Cardiac fibroblast (primary cell): ENCODE data around the gene TTLL11.

Source experiments
- DNase-seq, 2 donors: peaks; one replicate each; pipeline versions ENCODE4 v3.0.0 to v3.0.0-alpha.2; 2010; ENCODE audit warnings: low read depth in 2 of 2
- H3K4me3 ChIP-seq, 2 donors: replicated peaks in 1 of 2; 1 replicate in 1 of 2; 2 replicates in 1 of 2; pipeline ENCODE4 v1.5.1; 2011; ENCODE audit warnings: low read depth in 2 of 2, low read length in 2 of 2, mild to moderate bottlenecking in 2 of 2, moderate library complexity in 1 of 2
- CTCF ChIP-seq: IDR thresholded peaks from one replicate; pipeline ENCODE4 v1.5.1; 2011; ENCODE audit warnings: low read depth, mild to moderate bottlenecking, low read length, inconsistent platforms

TTLL11 gene

DNA sequence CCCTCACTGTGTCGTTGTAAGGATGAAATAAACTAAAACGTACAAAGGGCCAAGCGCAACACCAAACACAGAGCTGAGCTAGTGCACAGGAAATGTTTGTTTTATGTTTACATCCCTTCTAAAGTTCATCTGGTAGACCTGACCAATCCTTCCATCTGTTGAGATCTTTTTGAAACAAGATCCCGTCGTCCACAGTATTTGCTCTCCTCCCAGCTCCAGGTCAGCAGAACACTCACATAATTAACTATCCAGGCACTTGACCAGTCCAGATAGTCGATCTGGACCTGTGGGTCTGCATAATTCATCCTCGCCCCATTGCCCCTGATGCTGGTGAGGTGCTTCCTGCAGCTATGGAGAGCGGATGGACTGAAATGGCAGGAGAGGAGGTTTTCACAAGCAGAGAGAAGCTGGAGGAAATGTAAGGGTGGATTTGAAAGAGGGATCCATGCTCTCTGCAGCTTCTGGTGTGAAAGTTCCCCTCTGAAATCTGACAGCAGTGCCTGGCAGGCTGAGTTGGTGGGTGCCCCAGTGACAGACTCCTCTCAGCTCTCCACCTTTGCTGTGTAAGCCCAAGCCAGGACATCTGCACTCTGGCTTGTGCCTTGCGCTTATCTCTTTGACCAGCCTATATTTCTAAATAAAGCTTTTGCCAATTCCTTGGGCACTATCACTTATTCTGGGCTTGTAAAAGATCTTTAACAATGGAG, 102.4 kb downstream of the TTLL11 start:
- no peak overlapping the region for H3K4me3 ChIP-seq
- no peak for DNase-seq
- TF ChIP-seq CTCF = no peak

DNA sequence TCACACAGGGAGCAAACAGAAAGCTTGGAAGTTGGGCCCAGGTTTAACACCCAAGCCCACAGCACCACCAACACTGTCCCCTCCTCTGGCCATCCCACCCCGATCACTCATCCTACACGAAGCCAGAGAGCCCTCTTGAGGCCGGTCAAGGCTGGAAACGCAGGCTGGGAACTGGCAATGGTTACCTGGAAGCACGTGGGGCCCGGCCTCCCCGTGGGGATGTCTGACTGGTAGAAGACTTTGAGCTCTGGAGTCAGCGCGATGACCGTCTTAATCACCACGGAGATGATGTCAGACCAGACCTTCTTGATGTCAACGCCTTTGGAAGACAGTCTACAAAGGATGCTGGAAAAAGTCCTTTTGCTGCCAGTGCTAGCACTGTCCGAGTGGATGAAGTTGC, 104.1 kb downstream of the TTLL11 start:
- DNase-seq = peak; percentile 11 to 33
- no peak for TF ChIP-seq CTCF
- no peak overlapping the region for H3K4me3 ChIP-seq

GRCh38 chr9:121987314-121987713, 105.8 kb downstream of the TTLL11 start:
- H3K4me3 ChIP-seq = no peak overlapping the region
- DNase-seq = no peak
- no peak for TF ChIP-seq CTCF

DNA sequence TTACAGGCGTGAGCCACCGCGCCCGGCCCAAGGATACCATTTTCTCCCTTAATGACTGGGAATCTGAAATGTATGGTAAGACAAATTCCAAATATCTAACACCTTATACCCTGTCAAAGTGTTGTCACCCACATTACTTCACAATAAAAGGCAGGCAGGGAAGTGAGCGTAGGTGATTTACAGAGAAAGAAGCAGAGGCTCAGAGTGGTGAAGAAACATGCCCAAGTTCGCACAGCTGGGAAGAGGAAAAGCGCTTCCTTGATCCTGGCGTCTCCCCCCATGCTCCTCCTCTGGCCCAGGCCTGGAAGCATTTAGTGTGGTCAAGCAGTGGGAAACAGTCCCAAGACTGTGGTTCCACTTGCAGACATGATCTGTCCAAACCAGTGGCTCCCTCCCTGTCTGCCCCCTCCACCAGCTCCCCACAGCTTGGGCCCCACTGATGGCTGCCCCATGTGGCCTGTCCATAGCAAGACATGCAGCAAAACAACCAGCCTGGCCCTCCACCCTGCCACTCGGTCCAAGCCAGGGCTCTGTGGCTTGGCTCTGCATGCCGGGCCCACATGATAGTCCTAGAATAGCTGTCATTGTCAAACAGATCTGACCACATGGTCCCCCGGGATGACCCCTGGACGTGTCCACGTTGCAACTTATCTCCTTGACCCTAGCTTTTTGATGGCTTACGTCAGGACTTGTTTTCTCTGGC, 107.2 kb downstream of the TTLL11 start:
- no peak for TF ChIP-seq CTCF
- peak in 1 of 2 donors; percentile 77 for DNase-seq
- no peak overlapping the region for H3K4me3 ChIP-seq

DNA sequence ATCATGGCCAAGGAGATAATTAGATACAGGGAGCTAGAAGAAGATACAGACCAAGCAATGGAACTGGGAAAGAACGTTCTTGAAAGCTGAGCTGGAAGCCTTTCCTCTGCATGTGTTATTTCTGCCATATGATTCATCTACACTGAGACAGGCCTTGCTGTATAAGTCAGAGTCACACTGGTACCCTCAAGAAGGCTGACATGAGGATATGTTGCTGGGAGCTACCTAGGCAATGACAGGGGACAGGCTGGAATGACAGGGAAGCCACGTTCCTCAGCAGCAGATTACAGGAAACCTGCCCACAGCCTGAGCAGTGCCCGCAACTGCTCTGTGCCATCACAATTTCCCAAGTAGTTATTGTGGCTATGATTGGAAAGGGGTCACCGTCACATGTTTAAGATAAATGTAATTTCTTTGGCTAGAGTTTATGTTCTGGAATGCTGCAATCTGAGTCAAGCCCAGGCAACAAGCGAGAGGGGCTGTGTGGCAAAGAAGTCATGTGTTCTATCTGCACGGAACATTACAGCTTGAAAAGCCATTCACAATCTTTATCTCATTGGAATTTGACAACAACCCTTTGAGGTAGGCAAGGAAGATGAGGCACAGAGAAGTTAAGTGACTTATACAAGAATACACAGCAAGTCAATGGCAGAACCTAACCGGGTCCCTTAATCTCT, 108.2 kb downstream of the TTLL11 start:
- TF ChIP-seq CTCF = no peak
- H3K4me3 ChIP-seq = no peak overlapping the region
- peak; percentile 85 to 91 for DNase-seq

DNA sequence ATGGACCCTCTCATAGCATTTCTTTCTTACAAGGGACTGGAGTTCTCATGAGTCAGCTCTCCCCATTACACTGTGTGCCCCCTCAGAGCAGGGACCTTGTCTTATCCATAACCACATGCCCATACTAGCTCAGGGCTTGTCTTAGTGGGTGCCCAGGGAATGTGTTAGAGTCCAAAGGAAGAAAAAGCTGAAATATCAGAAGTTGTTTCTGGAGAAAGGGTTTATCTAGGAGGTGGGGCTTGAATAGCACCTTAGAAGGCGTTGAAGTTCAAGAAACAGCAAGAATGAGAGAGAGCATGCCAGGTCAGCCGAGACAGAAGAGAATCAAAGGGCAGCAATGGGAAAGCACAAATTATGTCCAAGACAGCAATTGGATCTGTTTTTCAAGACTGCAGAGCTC, 109.4 kb downstream of the TTLL11 start:
- no peak overlapping the region for H3K4me3 ChIP-seq
- no peak for TF ChIP-seq CTCF
- DNase-seq = no peak
